ENCODE data around the gene ERBB3.

The ERBB3 gene

GRCh38 chr12:56078931-56079722 lies 838 bp upstream of the ERBB3 start (continued):
- no peak for TF ChIP-seq TSHZ1 (tag by site-specific recombination; IDR thresholded peaks at IDR 0.05; ENCODE audit: borderline replicate concordance)
- no peak for TF ChIP-seq ZNF558 (tag by site-specific recombination; IDR thresholded peaks at IDR 0.05)
- TF ChIP-seq ZNF548 (tag by site-specific recombination; IDR thresholded peaks at IDR 0.05) = no peak
- TF ChIP-seq ZNF837 (tag by site-specific recombination; IDR thresholded peaks at IDR 0.05) = no peak
- TF ChIP-seq ZNF701 (tag by site-specific recombination; IDR thresholded peaks at IDR 0.05) = no peak
- TF ChIP-seq ZBTB11 (tag by site-specific recombination; conservative IDR thresholded peaks at IDR 0.05; ENCODE audit: low read depth) = peak; percentile 83
- 0 out of 2 replicates have a peak, but pooled peaks have one; percentile 19 for TF ChIP-seq MYNN (tag by site-specific recombination; IDR thresholded peaks at IDR 0.05; ENCODE audit: borderline replicate concordance)
- TF ChIP-seq REPIN1 (tag by site-specific recombination; IDR thresholded peaks at IDR 0.05; ENCODE audit: low read depth) = no peak
- TF ChIP-seq ZNF2 (tag by site-specific recombination; IDR thresholded peaks at IDR 0.05) = peak; percentile 88
- no peak for TF ChIP-seq ZNF704 (tag by site-specific recombination; IDR thresholded peaks at IDR 0.05)
- peak; percentile 91 for TF ChIP-seq ZEB2 (tag by site-specific recombination; IDR thresholded peaks at IDR 0.05)
- TF ChIP-seq ZNF670 (tag by site-specific recombination; IDR thresholded peaks at IDR 0.05; ENCODE audit: low read depth) = no peak
- TF ChIP-seq BCL6B (tag by site-specific recombination; IDR thresholded peaks at IDR 0.05) = no peak
- TF ChIP-seq ZNF658 (tag by site-specific recombination; IDR thresholded peaks at IDR 0.05) = no peak
- no peak for TF ChIP-seq ZNF280D (tag by site-specific recombination; IDR thresholded peaks at IDR 0.05)
- TF ChIP-seq ZBTB20 (tag by site-specific recombination; IDR thresholded peaks at IDR 0.05) = peak; percentile 36; the same call in 1 of the 2 replicates
- peak; percentile 92 for TF ChIP-seq ZNF398 (tag by site-specific recombination; IDR thresholded peaks at IDR 0.05)
- TF ChIP-seq ZNF549 (tag by site-specific recombination; IDR thresholded peaks at IDR 0.05) = peak; percentile 94
- TF ChIP-seq ZNF324 (tag by site-specific recombination; IDR thresholded peaks at IDR 0.05) = peak; percentile 93
- peak; percentile 85 for TF ChIP-seq KLF17 (tag by site-specific recombination; IDR thresholded peaks at IDR 0.05)
- peak; percentile 99 for TF ChIP-seq ZNF341 (tag by site-specific recombination; IDR thresholded peaks at IDR 0.05; ENCODE audit: low read depth)

All from HEK293 (cell line).